Activated T-helper 2 cell treated with anti-CD3 and anti-CD28 coated beads, Interferon-gamma antibody, Interleukin-2, Interleukin-4, amounts not matched to agents 10 μg/mL and 5 μg/mL and 100 μg/mL, durations not matched to agents 14 hours and 24 hours and 36 hours (primary cell): ENCODE measurements around the gene ACY1. TPM values are rescaled to one million over a fixed set of nuclear protein-coding genes. Genes with fewer than 3 reads are reported as not detected.
A peak's percentile ranks its signal among the peaks of the same experiment; 100 is the strongest.

Source experiments
- DNase-seq: peaks from one replicate; pipeline ENCODE4 v3.0.0; 2021; ENCODE audit warnings: low spot score
- H3K27ac Mint-ChIP-seq: one replicate; pipeline ENCODE4 v1.8.0; 2021; ENCODE audit warnings: mixed read lengths
- H3K27me3 Mint-ChIP-seq: one replicate; pipeline ENCODE4 v1.8.0; 2021; ENCODE audit warnings: low read depth, mixed read lengths
- H3K36me3 Mint-ChIP-seq: one replicate; pipeline ENCODE4 v1.8.0; 2021; ENCODE audit warnings: low read depth, mixed read lengths
- H3K4me1 Mint-ChIP-seq: one replicate; pipeline ENCODE4 v1.8.0; 2021; ENCODE audit warnings: low read depth, mixed read lengths
- H3K4me3 Mint-ChIP-seq: one replicate; pipeline ENCODE4 v1.8.0; 2021; ENCODE audit warnings: low read depth, mild to moderate bottlenecking, moderate library complexity, mixed read lengths
- H3K9me3 Mint-ChIP-seq: one replicate; pipeline ENCODE4 v1.8.0; 2021; ENCODE audit warnings: mixed read lengths
- intact Hi-C: fragments of 100-400 bp; cut with micrococcal nuclease; formaldehyde crosslinking; loops from one replicate; pipeline ENCODE4 v1.15.1; 2023
- total RNA-seq: library from RNA; stranded (reverse); gene quantifications from 2 replicates; pipeline ENCODE4 v1.2.3, GENCODE V29; 2022

The ACY1 gene
- total RNA-seq, 1 donor from 2014 or later = 62.8 TPM

DNA sequence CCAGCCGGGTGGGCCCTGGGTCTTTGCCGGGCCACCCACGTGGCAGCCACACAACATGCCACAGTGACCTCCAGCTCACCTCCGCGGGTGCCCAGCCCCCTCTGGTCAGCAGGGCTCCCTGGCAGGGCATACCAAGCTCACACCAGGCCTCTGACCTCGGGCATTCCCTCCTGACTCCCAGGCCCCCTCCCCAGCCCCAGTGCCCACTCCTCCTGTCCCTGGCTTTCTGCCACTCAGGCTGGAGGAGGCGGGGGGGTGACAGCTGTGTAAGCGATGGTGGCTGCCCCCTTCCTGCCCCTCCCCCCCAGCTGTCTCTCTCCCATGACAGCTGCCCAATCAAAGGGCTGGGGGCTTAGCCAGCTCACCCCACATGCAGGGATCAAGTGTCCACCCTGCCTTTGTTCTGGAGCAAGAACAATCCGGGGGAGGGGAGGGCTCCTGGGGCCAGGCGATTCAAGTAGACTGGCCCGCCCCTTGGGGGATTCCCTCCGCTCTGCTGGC is 19.3 kb upstream of the ACY1 start:
- Mint-ChIP-seq H3K4me3 (no peak overlapping the region), H3K27ac (no peak overlapping the region), H3K27me3 (peaks cover 2% of the 10 kb centered on the region), H3K4me1 (peaks cover 3% of the 10 kb centered on the region), H3K9me3 (no peaks in the 10 kb centered on the region), H3K36me3 (peaks cover under 1% of the 10 kb centered on the region)
- intact Hi-C loops = no loop called here
- DNase-seq = no peak

DNA sequence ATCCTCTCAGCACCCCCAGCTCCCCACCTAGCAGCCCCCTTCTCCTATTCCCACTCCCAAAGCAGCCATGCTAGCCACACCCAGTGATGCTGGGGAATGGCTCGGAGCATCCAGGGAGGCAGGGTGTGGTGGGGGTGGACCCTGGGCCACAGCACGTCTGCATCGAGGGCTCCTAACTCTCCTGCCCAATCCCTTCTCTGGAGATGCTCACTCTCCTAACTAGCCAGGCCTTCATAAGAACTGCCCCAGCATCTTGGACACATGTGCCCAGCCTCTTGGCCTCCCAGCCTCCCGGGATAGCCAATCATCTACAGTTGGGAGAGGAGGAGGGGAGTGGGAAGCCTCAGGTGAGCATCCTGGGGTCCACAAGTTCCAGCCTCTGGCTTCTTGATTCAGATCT is 18.8 kb upstream of the ACY1 start:
- H3K4me3 Mint-ChIP-seq = no peak overlapping the region
- intact Hi-C loops = no loop called here
- peaks cover 5% of the 10 kb centered on the region for H3K4me1 Mint-ChIP-seq
- DNase-seq = no peak
- peaks cover 2% of the 10 kb centered on the region for H3K27me3 Mint-ChIP-seq
- peaks cover 4% of the 10 kb centered on the region for H3K36me3 Mint-ChIP-seq
- H3K27ac Mint-ChIP-seq = no peak overlapping the region
- no peaks in the 10 kb centered on the region for H3K9me3 Mint-ChIP-seq

DNA sequence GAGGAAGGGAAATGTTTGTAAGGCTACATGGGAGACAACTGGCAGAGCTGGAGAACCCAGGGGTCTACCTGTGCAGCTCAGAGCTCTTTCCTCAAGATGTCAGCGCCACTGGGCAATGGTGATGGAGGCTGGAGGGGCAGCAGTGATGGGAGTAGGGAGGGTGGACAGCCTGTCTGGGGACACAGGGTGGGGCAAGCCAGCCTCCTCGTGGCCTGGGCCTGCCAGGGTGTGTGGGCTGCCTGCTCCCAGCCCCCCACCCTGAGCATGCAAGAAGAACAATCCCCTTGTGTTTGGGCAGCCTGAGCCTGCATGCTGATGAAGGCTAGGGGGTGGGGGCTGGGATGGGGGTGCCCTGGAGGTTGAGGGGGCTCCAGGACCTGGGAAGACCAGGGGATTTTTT is 17.3 kb upstream of the ACY1 start:
- Mint-ChIP-seq H3K4me3 (peak overlapping the region; percentile 81), H3K4me1 (peaks cover 5% of the 10 kb centered on the region), H3K27ac (no peak overlapping the region), H3K36me3 (peaks cover 4% of the 10 kb centered on the region), H3K9me3 (no peaks in the 10 kb centered on the region), H3K27me3 (peaks cover 2% of the 10 kb centered on the region)
- intact Hi-C loops = no loop called here
- no peak for DNase-seq

DNA sequence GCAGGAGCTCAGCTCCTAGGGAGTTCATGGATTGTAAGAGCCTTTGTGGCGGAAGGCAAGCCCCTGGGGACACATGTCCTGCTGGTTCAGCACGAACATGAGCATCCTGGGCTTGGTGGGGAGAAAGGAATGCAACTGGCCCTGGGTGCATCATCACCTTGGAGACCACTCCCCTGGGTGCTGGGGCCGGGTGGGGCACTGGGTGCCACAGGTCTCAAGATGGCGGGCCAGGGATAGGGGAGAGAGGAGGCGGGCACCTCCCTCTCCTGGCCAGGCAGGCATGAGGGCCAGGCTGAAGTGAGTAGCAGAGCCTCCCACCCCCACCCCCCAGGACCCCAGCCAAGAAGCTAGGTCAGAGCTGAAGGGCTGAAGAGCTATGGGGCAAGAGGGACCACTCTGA is 16.8 kb upstream of the ACY1 start:
- Mint-ChIP-seq H3K27ac (peak overlapping the region; percentile 64), H3K4me1 (peaks cover 5% of the 10 kb centered on the region), H3K9me3 (no peaks in the 10 kb centered on the region), H3K36me3 (peaks cover 6% of the 10 kb centered on the region), H3K4me3 (peak overlapping the region; percentile 81), H3K27me3 (peaks cover 2% of the 10 kb centered on the region)
- no peak for DNase-seq
- intact Hi-C loops = no loop called here

DNA sequence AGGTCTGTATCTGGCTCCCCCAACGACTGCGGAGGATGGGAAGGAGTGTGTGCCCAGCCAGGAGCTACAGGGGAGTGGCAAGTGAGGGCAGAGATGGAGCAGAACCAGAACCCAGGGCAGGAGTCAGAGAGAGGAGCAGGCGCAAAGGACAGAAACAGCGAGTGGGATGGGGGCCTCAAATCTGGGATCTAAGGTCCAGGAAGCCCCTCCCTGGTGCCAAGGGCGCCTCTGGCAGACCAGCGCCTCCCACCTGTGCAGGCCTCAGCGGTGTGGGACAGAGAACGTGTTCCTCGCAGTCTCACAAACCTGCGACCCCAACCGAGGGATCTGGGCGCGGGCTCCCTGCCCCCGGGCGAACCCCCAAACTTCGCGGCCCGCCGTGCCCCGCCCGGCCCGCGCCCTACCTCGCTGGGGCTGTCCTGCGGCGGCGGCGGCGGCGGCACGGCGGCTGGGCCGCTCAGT is 16.4 kb upstream of the ACY1 start:
- Mint-ChIP-seq H3K4me3 (peak overlapping the region; percentile 81), H3K9me3 (no peaks in the 10 kb centered on the region), H3K27me3 (no peaks in the 10 kb centered on the region), H3K27ac (peak overlapping the region; percentile 64), H3K36me3 (peaks cover 6% of the 10 kb centered on the region), H3K4me1 (peaks cover 5% of the 10 kb centered on the region)
- intact Hi-C loops = no loop called here
- no peak for DNase-seq

DNA sequence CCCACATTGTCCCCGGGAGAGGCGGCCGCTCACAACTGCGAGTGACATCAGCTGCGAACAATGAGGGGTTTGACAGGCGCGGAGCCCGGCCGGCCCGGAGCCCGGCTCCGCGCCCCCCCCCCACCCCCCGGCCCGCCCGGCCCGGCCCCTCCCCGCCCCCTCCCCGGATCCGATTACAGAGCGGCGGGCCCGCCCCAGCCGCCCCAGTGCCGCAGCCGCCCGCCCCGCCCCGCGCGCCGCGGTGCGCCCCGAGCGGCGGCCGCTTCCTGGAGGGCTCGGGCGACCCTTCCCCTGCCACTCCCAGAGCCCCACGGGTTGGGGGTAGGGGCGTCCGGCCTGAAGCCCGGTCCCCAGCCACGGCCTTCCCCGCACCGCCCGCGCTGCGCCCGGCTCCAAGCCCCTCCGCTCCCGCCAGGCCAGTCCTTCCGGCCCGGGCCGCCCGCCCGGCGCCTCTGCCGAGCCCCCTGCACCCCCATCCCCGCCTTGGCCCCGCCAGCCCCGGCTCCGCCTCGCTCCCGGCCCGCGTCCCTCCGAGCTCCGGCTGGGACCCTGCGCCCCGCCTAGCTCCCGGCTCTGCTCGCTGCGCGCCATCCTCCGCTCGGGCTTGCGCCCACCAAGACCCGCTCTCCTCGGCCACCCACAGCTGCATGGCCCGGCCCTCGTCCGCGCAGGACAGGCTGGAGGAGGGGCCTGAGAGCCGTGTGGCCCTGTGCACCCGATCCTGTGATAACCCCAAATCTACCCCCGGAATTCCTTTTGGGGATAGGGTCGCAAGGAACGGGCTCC is 15.8 kb upstream of the ACY1 start, which contains the start of gene PCBP4:
PCBP4 (minus strand) TSS at position 71 of the 786 bp plus-strand sequence. CDS start 6,214 bp downstream, outside the sequence.
- peak within 1 kb of the TSS; percentile 64 for H3K27ac Mint-ChIP-seq
- H3K4me3 Mint-ChIP-seq = peak within 1 kb of the TSS; percentile 85
- H3K36me3 Mint-ChIP-seq = peaks cover 6% of the 10 kb centered on the region
- DNase-seq = no peak
- H3K4me1 Mint-ChIP-seq = peaks cover 5% of the 10 kb centered on the region
- no peaks in the 10 kb centered on the region for H3K27me3 Mint-ChIP-seq
- intact Hi-C loops = no loop called here
- H3K9me3 Mint-ChIP-seq = no peaks in the 10 kb centered on the region

DNA sequence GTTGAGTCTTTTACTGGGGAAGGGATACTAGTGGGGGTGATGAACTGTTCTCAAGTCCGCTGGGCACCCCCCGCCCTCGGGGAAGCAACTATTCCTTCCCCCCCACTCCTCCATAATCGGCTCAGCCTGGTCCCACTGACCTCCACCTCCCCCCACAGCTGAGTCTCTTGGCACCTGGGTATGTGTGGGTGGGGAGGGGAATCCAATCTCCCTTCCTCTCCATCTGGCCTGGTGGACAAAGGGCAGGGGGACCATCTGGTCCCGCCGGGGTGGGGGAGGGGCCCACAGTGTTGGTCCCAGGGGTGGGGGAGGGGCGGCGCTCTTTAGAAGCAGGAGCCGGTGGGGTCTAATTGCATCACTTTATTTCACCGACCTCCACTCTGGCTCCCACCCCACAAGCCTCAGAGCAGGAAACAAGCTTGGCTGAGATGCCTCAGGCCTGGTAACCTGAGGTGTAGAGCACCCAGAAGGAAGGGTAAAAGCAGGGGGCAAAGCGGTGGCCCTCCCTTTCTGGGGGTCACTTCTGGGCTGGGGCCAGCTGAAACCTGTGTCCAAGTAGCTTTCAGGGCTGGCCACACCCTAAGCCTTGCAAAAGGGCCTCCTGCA is 15.1 kb upstream of the ACY1 start:
- peaks cover 6% of the 10 kb centered on the region for H3K36me3 Mint-ChIP-seq
- intact Hi-C loops = no loop called here
- peaks cover 5% of the 10 kb centered on the region for H3K4me1 Mint-ChIP-seq
- no peak for DNase-seq
- no peaks in the 10 kb centered on the region for H3K9me3 Mint-ChIP-seq
- H3K27ac Mint-ChIP-seq = peak overlapping the region; percentile 49
- no peaks in the 10 kb centered on the region for H3K27me3 Mint-ChIP-seq
- H3K4me3 Mint-ChIP-seq = peak overlapping the region; percentile 85

DNA sequence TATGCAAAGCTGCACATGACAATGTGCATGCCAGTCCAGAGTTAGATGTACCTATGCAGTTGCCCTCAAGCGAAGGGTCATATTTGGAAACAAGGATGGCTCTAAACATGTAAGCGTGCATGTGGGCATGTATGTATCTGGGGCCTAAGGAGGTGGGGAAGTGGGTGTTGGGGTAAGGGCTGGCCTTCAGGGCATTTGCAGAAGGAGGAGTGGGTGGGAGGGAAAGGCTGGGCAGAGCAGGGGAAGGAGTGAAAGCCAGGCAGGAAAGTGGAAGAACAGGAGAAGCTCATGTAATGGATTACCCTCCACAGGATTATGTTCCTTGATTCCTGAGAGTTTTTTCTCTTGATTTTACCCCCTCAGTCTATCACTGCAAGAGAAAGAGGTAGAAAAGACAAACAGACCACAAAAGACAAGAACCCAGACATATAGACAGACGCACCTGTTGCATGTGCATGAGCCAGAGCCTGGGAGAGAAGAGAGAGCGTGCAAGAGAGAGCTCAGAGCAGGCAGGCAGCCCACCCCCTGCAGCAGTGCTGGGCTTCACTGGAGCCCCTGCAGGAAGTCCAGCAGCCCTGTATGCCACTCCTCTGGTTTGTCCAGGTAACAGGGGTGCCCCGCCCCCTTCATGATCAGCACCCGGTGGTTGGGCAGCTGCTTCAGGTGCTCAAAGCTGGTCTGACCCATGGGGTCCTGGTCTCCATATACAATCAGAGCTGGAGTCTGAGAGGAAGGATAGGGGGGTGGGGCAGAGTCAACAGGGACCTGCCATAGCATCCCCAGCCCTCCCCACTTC is 14.3 kb upstream of the ACY1 start:
- peaks cover 6% of the 10 kb centered on the region for H3K36me3 Mint-ChIP-seq
- no peak overlapping the region for H3K27ac Mint-ChIP-seq
- no peaks in the 10 kb centered on the region for H3K27me3 Mint-ChIP-seq
- H3K4me3 Mint-ChIP-seq = peak overlapping the region; percentile 67
- intact Hi-C loops = no loop called here
- DNase-seq = no peak
- H3K9me3 Mint-ChIP-seq = no peaks in the 10 kb centered on the region
- peaks cover 6% of the 10 kb centered on the region for H3K4me1 Mint-ChIP-seq

DNA sequence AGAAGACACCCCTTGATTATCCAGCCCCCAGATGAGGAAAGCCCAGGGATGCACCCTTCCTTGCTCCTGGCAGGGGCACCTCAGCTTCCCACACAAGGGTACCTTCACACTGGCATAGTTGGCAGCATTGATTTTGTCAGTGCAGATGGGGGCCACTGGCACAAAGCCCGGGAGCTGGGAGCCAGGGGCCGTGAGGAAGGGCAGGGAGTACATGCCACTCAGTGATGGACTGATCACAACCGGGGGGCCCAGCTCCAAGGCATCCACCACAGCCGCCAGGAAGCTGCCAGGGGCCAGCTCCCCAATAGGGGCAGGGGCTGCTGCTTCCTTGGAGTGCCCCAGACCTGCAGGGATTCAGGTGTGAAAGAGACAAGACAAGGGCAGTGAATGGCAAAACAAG is 13.5 kb upstream of the ACY1 start:
- Mint-ChIP-seq H3K27ac (no peak overlapping the region), H3K4me1 (peaks cover 12% of the 10 kb centered on the region), H3K27me3 (no peaks in the 10 kb centered on the region), H3K4me3 (no peak overlapping the region), H3K36me3 (peaks cover 6% of the 10 kb centered on the region), H3K9me3 (no peaks in the 10 kb centered on the region)
- DNase-seq = no peak
- intact Hi-C loops = loop anchor here (10.0 kb wide), 1 partner anchor 715 kb away; the partner anchor contains the start of genes GNL3 and PBRM1

DNA sequence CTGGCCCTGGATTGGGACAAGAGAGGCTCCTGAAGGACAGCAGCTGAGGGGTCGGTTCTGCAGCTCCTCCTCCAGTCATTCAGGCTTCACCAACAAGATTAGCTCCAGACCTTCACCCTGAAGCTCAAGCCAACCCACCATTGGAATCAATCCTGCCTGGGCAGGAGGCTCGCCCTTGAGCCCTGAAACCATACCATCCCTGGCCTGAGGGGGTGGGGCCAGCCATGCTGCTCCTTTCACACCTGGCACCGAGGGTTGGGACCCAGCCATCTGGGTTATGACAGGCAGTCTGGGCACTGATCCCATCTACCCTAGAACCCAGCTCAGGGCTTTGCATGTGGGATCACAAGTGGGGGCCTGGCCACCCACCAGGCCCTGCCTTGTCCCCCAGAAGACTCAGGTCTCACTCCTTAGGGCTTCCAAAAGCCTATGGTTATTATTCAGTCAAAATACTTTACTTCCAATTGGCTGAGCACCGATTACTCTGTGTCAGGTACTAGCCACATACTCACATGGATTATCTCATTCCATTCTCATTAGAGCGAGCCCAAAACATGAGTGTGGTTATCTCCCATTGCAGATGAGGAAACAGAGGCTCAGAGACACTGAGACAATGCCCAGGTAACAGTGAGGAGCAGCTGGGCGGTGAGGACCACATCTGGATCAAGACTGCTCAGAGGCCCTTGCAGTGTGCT is 12.6 kb upstream of the ACY1 start:
- no peak overlapping the region for H3K27ac Mint-ChIP-seq
- H3K9me3 Mint-ChIP-seq = no peaks in the 10 kb centered on the region
- no peaks in the 10 kb centered on the region for H3K27me3 Mint-ChIP-seq
- H3K36me3 Mint-ChIP-seq = peaks cover 6% of the 10 kb centered on the region
- no peak overlapping the region for H3K4me3 Mint-ChIP-seq
- DNase-seq = no peak
- H3K4me1 Mint-ChIP-seq = peaks cover 18% of the 10 kb centered on the region
- intact Hi-C loops = loop anchor here (10.0 kb wide), 1 partner anchor 714 kb away; the partner anchor contains the start of genes GNL3 and PBRM1

DNA sequence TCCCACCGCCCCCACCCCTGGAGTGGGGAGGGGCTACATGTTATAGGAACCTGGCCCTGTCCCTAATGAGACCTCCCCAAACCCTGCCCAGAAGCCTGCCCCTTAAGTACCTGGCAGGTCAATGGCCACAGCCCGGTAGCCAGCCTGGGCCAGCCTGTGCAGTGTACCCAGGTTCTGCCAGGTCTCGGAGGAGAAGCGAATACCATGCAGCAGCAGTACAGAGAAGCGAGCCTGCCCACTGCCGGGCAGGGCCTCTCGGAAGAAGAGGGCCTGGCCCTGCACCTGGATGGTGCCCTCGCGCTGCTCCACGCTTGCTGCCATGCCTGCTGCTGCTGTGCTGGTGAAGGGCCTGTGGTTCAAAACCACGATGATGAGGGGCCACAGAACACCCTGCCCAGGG is 12.0 kb upstream of the ACY1 start:
- no peaks in the 10 kb centered on the region for H3K9me3 Mint-ChIP-seq
- H3K36me3 Mint-ChIP-seq = peaks cover 6% of the 10 kb centered on the region
- H3K4me1 Mint-ChIP-seq = peaks cover 18% of the 10 kb centered on the region
- no peak overlapping the region for H3K27ac Mint-ChIP-seq
- H3K27me3 Mint-ChIP-seq = no peaks in the 10 kb centered on the region
- H3K4me3 Mint-ChIP-seq = peak overlapping the region; percentile 33
- intact Hi-C loops = loop anchor here (10.0 kb wide), 1 partner anchor 713 kb away; the partner anchor contains the start of genes GNL3 and PBRM1
- no peak for DNase-seq
